Cardiac fibroblast (primary cell): ENCODE measurements around the gene CIDEB.
A peak's percentile ranks its signal among the peaks of the same experiment; 100 is the strongest.

Experiments
- DNase-seq, 2 donors: peaks; one replicate each; pipeline versions ENCODE4 v3.0.0 to v3.0.0-alpha.2; 2010; ENCODE audit warnings: low read depth in 2 of 2
- H3K4me3 ChIP-seq, 2 donors: replicated peaks in 1 of 2; 1 replicate in 1 of 2; 2 replicates in 1 of 2; pipeline ENCODE4 v1.5.1; 2011; ENCODE audit warnings: low read depth in 2 of 2, low read length in 2 of 2, mild to moderate bottlenecking in 2 of 2, moderate library complexity in 1 of 2
- TF ChIP-seq, protein P1 (sequence below): IDR thresholded peaks from one replicate; pipeline ENCODE4 v1.5.1; 2011; ENCODE audit warnings: low read depth, mild to moderate bottlenecking, low read length, inconsistent platforms

Gene CIDEB

DNA sequence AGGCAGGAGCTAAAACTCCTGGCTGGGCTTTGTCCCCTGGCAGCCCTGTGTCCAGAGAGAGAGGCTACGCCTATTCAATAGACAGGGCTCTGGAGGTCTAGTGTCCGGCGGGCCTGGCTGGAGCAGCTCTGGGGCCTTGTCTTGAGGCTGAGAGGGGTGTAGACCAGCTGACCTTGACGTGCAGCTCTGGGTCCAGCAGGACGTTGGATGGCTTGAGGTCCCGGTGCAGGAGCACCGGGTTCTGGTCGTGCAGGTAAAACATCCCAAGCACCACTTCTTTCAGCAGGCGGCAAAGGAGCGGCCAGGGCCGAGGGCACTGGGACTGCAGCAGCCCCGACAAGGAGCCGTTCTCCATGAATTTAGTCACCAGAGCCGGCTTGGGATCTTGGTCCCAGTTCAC is 31.1 kb upstream of the CIDEB start:
- DNase-seq: no peak
- TF ChIP-seq, protein P1, sequence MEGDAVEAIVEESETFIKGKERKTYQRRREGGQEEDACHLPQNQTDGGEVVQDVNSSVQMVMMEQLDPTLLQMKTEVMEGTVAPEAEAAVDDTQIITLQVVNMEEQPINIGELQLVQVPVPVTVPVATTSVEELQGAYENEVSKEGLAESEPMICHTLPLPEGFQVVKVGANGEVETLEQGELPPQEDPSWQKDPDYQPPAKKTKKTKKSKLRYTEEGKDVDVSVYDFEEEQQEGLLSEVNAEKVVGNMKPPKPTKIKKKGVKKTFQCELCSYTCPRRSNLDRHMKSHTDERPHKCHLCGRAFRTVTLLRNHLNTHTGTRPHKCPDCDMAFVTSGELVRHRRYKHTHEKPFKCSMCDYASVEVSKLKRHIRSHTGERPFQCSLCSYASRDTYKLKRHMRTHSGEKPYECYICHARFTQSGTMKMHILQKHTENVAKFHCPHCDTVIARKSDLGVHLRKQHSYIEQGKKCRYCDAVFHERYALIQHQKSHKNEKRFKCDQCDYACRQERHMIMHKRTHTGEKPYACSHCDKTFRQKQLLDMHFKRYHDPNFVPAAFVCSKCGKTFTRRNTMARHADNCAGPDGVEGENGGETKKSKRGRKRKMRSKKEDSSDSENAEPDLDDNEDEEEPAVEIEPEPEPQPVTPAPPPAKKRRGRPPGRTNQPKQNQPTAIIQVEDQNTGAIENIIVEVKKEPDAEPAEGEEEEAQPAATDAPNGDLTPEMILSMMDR: no peak
- no peak overlapping the region for H3K4me3 ChIP-seq

DNA sequence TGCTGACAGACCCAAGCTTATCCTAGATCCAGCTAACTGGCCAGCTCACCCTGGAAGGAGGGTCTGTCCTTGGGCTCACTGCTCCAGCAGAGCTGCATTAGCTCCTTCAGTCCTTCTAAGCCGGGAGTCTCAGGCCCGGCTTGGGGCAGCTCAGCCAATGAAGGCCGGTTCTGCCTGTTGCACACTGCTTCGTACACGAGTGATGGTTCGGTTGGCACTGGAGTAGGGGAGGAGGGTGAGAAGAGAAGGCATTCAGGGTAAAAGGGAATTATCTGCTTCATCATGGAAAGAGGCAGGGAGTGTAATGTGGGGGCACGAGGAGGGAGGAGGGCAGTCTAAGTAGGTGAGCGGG is 30.0 kb upstream of the CIDEB start:
- no peak for DNase-seq
- no peak overlapping the region for H3K4me3 ChIP-seq
- TF ChIP-seq, protein P1: no peak

DNA sequence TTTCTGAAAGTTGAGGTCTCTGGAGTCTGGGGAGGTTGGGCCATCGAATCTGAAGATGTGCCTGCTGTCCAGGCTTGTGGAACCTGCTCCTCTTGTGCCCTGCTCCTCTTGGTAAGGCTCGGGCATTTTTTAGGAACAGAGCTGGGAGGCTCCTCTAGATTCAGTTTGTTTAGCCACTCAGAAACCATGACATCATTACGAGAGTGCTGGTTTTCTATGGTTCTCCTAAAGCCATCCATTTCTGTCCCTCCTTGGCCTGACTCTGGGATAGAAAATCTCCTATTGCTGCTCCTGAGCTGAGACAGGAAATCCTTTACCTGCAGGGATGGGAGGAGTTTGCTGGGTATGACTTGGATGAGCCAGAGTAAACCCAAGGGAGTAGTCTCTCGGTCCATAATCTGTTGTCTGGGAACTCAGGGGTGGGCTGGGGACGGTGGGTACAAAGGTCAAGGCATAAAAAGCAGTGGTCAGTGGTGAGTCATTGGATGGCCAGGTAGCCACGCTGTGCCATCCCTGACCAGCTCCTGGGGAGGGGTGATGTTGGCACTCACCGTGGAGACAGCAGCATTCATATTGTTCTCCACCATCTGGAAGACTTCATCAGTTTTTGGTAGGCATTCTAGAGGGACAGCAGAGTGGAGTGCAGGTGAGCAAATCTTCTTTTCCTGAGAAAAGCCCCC is 29.5 kb upstream of the CIDEB start:
- no peak overlapping the region for H3K4me3 ChIP-seq
- DNase-seq: no peak
- TF ChIP-seq, protein P1: no peak

DNA sequence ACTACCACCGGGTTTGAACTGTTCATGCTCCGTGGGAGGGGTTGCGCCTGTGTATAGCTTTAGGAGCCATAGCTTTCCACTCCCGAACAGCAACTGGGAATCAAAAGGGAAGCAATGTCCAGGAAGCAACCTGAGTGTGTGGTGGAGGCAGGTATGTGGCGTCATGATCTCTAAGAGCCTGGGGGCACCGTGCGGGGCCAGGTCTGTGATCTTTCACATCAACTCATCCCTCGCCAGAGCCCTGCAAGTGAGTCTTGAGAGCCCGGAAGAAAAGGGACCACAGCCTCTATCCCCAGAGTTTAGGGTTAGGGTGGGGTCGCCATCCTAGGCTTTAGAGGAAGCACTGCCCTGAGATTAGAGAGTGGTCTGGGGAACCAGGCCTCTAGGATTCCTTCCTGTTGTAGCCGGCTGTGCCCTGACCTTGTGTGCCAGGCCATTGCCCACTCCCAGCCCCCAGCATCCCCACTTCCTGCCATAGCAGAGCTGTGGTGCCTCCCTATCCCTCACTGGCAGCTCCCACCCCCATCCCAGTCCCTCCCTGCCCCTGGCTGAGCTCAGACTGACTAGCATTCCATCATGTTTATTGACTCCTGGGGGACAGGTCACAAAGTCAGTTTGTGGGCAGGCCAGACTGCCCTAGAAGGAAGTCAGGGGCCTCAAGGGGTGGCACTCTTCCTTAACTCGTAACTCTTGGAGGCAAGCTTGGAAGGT is 27.8 kb upstream of the CIDEB start:
- no peak overlapping the region for H3K4me3 ChIP-seq
- TF ChIP-seq, protein P1: no peak
- no peak for DNase-seq

DNA sequence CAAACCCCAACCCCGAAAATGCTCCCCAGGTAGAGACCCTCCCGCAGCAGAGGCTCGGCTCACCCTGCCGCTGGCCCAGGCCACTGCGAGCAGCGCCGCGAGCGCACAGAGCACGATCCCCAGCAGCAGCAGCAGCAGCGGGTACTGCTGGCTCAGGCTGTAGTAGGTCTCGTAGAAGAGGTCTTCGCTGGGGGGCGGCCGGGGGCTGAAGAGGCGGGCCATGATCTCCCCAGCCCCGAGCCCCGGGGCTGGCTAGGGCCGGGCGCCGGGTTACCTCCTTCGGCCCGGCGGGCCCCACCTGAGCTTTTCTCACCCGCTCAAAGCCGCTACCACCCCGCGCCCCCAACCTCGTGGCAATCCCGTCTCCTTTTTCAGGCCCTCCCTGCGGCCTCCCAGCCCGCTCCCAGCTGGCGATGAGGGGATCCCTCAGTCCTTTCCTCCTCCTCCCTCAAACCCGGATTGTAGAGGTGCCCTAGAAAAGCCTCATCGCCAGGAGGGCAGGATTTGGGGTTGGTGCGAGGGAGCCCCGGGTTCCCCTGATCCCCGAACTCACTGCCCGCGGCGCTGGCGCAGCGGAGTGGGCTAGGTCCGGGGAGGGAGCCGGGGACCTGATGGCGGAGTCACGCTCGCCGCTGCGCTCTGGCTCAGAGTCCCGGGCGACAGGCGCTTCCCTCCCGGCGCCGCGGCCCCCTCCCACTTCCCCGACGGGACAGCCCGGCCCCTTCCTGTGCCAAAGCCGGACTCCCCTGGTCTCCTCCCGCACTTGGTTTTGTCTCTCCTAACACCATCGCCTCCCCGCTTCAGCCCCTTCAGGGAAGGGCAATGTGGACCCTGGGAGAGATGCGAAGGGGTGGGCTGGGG is 26.9 kb upstream of the CIDEB start, which contains the start of gene ADCY4:
Gene ADCY4, minus strand, starts transcription at position 641 of the 861 bp plus-strand sequence. Its CDS starts 419 bp downstream, at position 222.
- TF ChIP-seq, protein P1: no peak
- peak within 1 kb of the TSS; percentile 37 to 51 for H3K4me3 ChIP-seq
- DNase-seq: peak in 1 of 2 donors; percentile 18

DNA sequence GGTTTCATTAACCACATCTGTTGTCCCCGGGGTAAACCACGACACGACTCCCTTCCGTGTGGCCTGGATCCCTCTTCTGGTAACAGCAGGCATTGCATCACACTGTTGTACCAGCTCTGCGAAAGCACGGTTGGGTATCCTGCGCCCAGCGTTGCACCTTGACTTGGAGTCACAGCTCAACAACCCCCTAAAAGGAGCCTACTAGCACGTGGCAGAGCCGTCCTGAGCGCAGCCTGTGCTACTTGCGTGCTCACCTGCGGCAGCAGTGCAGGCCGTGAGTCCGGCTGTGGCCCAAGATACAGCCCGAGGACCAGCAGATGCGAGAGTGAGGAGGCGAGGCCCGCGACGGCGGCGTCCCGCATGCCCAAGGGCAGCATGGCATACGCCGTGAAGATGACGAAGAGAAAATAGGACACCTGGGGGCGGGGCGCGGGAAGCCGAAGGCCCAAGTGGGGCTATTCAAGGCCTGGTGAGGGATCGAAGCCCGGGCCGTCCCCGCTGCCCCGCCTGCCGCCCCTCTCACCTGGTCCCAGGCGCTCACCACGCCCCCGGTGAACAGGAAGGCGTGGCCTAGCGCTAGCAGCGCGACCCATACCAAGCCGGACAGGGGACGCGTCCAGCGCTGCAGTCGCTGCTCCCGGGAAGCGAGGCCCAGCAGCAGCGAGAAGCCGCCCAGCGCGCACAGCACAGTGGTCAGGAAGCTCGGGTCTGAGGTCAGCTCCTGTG is 24.7 kb upstream of the CIDEB start:
- TF ChIP-seq, protein P1: peak; percentile 79
- H3K4me3 ChIP-seq: no peak overlapping the region

More for the DNA sequence above, 24.7 kb upstream of the CIDEB start:
- peak; percentile 62 to 64 for DNase-seq
